Measurements from ENCODE around the gene GMPPA. TPM values are rescaled to one million over a fixed set of nuclear protein-coding genes. Genes with fewer than 3 reads are reported as not detected.

Gene GMPPA
- polyA plus RNA-seq (2013, experiment 1 of 2): 25.1 TPM
- 25.2 TPM for polyA plus RNA-seq (2013, experiment 2 of 2)

DNA sequence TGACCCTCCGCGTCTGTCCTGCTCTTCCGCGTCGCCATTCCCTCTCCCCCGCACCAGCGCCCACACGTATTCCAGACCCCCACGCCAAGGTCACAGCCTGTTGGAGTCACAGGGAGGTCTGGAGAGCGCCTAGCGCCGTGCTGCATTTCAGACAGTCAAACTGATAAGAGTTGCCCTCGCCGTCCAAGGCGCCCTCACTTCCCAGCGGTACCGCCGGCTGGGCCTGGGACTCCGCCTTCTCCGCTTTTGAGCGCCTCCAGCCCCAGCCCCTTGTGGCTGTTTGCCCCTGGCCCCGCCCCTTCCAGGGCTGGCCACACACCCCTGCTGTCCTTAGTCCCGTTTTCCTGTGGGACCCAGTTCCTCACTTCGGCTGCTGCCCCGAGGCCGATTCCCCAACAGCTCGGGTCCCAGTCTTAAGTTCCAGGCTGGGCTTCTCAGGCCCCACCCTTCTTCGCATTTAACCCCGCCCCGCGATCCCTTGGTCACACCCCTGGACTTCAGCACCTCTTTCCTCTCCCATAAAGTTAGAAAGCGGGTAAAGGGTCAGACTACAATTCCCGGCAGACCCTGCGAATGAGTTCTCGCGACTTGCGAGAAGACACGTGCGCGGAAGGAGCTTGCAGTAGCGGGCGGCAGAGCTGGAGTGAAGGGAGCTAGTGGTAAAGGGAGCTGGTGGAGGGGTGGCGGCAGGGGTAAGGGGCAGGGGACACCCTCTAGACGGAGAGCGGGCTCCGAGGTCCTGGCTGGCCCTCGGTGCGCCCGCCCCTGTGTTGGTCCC, at the start of gene GMPPA:
GMPPA (plus strand) TSS at position 612 of the 778 bp plus-strand sequence. CDS start 1,085 bp downstream, outside the sequence.
- H3K27me3 ChIP-seq (ENCODE audit: insufficient read depth, low read length): peaks cover 48% of the 10 kb centered on the region
- peak within 1 kb of the TSS; percentile 86 for H3K9ac ChIP-seq (ENCODE audit: low read depth, low read length)
- WGBS: 1% methylated on average over 49 of the region's 49 CpGs
- H3K4me1 ChIP-seq (ENCODE audit: insufficient read depth, low read length): peaks cover 15% of the 10 kb centered on the region
- H3K36me3 ChIP-seq (ENCODE audit: insufficient read depth, low read length): 0 out of 2 replicates have a peak, but pooled peaks cover 2% of the 10 kb centered on the region
- H3K27ac ChIP-seq (ENCODE audit: low read depth, low read length): peak within 1 kb of the TSS; percentile 53; the same call in 1 of the 2 replicates
- peak within 1 kb of the TSS; percentile 81 for H3K4me3 ChIP-seq (ENCODE audit: low read length)
- H3K9me3 ChIP-seq (ENCODE audit: insufficient read depth, low read depth, low read length): no peaks in the 10 kb centered on the region

- Histone ChIP-seq H3K27me3 (ENCODE audit: insufficient read depth, low read length) (peaks cover 12% of the 10 kb centered on the region; the same call in 1 of the 2 replicates), H3K4me1 (ENCODE audit: insufficient read depth, low read length) (peaks cover 14% of the 10 kb centered on the region; the same call in 1 of the 2 replicates), H3K4me3 (ENCODE audit: low read length) (no peak overlapping the region), H3K36me3 (ENCODE audit: insufficient read depth, low read length) (peaks cover 5% of the 10 kb centered on the region; the same call in 1 of the 2 replicates), H3K9me3 (ENCODE audit: insufficient read depth, low read depth, low read length) (no peaks in the 10 kb centered on the region), H3K9ac (ENCODE audit: low read depth, low read length) (no peak overlapping the region), H3K27ac (ENCODE audit: low read depth, low read length) (no peak overlapping the region)
- 92% methylated on average over 5 of the region's 5 CpGs for WGBS
These were observed 49.1 kb upstream of the GMPPA start for GRCh38 chr2:219449609-219450008.

GRCh38 chr2:219451661-219452360, 46.9 kb upstream of the GMPPA start:
- Histone ChIP-seq H3K9me3 (ENCODE audit: insufficient read depth, low read depth, low read length) (no peaks in the 10 kb centered on the region), H3K27ac (ENCODE audit: low read depth, low read length) (no peak overlapping the region), H3K9ac (ENCODE audit: low read depth, low read length) (no peak overlapping the region), H3K27me3 (ENCODE audit: insufficient read depth, low read length) (peaks cover 12% of the 10 kb centered on the region; the same call in 1 of the 2 replicates), H3K4me3 (ENCODE audit: low read length) (no peak overlapping the region), H3K4me1 (ENCODE audit: insufficient read depth, low read length) (peaks cover 10% of the 10 kb centered on the region; the same call in 1 of the 2 replicates), H3K36me3 (ENCODE audit: insufficient read depth, low read length) (peaks cover 5% of the 10 kb centered on the region; the same call in 1 of the 2 replicates)
- WGBS: 93% methylated on average over 18 of the region's 18 CpGs

- H3K9ac ChIP-seq (ENCODE audit: low read depth, low read length): 0 out of 2 replicates have a peak overlapping the region, but pooled peaks have one; percentile 19
- WGBS: 80% methylated on average over 23 of the region's 23 CpGs
These were observed 46.1 kb upstream of the GMPPA start for GRCh38 chr2:219452361-219453317.

DNA sequence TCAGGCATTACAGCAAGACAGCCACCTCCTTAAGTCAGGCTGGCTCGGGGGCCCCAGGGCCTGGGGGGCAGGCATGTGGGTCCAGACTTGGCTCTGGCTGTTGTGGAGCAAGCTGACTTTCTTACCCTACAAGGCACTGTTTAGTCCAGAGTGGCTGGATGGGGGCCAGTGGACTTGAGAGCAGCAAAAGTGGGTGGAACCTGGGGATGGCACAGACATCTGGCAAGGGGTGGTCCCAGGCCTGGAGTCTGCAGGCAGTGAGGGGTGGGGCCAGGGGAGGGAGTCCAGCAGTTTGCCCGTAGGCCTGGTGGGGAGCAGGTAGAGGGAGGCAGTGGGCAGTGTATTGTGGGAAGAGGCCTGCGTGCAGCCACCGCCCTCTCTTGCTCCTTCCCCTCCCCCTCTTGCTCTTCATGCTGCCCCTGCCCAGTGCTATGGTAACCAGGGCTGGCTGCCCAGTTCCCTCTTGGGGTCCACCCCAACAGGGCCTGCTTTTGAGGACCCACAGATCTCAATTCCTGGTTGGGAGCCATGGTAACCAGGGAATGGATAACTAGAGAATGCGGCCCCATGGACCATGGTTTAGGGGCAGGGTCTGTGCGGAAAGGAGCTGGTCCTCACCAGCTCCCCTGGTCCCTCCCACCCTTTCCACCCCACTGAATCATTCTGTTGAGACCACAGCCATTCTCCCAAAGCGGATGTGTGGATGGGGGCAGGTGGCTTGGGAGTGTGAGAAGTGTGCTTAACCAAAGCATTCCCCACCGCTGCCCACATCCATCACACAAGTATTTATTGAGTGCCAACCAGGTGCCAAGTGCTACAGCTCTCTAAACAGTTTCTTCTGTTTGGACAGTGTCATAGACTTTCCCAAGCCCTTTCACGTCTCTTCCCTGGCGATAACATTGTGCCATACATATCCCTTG, 44.8 kb upstream of the GMPPA start:
- H3K27ac ChIP-seq (ENCODE audit: low read depth, low read length): no peak overlapping the region
- WGBS: 85% methylated on average over 8 of the region's 10 CpGs
- no peak overlapping the region for H3K4me3 ChIP-seq (ENCODE audit: low read length)
- H3K27me3 ChIP-seq (ENCODE audit: insufficient read depth, low read length): no peaks in the 10 kb centered on the region
- H3K9me3 ChIP-seq (ENCODE audit: insufficient read depth, low read depth, low read length): no peaks in the 10 kb centered on the region
- H3K9ac ChIP-seq (ENCODE audit: low read depth, low read length): 0 out of 2 replicates have a peak overlapping the region, but pooled peaks have one; percentile 19
- peaks cover 10% of the 10 kb centered on the region; the same call in 1 of the 2 replicates for H3K4me1 ChIP-seq (ENCODE audit: insufficient read depth, low read length)
- peaks cover 5% of the 10 kb centered on the region; the same call in 1 of the 2 replicates for H3K36me3 ChIP-seq (ENCODE audit: insufficient read depth, low read length)

More at GRCh38 chr2:219452361-219453317, 46.1 kb upstream of the GMPPA start:
- Histone ChIP-seq H3K27ac (ENCODE audit: low read depth, low read length) (no peak overlapping the region), H3K9me3 (ENCODE audit: insufficient read depth, low read depth, low read length) (no peaks in the 10 kb centered on the region), H3K27me3 (ENCODE audit: insufficient read depth, low read length) (peaks cover 11% of the 10 kb centered on the region; the same call in 1 of the 2 replicates), H3K4me3 (ENCODE audit: low read length) (no peak overlapping the region), H3K36me3 (ENCODE audit: insufficient read depth, low read length) (peaks cover 5% of the 10 kb centered on the region; the same call in 1 of the 2 replicates), H3K4me1 (ENCODE audit: insufficient read depth, low read length) (peaks cover 10% of the 10 kb centered on the region; the same call in 1 of the 2 replicates)

- Histone ChIP-seq H3K27me3 (ENCODE audit: insufficient read depth, low read length) (no peaks in the 10 kb centered on the region), H3K27ac (ENCODE audit: low read depth, low read length) (no peak overlapping the region), H3K9me3 (ENCODE audit: insufficient read depth, low read depth, low read length) (no peaks in the 10 kb centered on the region), H3K36me3 (ENCODE audit: insufficient read depth, low read length) (no peaks in the 10 kb centered on the region), H3K4me1 (ENCODE audit: insufficient read depth, low read length) (peaks cover 22% of the 10 kb centered on the region), H3K4me3 (ENCODE audit: low read length) (no peak overlapping the region), H3K9ac (ENCODE audit: low read depth, low read length) (no peak overlapping the region)
- WGBS: 92% methylated on average over 3 of the region's 6 CpGs
These were observed 43.1 kb upstream of the GMPPA start for GRCh38 chr2:219455581-219455980.

DNA sequence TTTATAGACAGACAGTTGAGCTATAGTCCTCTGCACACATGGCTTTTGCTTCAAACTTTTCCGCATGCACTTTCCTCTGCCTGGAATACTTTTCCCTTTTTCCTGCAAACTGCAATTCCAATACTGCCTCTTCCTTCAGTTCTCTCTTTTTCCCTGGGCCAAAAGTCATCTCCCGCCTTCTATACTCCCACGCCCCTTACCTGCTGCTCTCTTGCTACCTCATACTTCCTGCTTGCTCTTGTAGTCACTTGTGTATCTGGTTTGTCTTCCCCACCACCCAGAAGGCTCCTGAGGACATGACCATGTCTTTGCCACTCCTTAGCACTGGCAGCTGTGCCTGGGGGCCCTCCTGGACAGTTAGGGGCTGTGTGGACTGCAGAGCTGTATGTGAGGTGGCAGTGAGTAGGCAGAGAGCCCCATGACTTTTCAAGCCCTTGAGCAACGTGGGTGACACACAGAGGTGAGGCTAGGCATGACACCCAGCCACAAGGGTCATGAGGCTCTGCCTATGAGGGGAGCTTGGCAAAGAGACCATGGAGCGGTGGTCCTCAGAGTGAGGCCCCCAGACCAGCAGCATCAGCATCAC, 40.8 kb upstream of the GMPPA start:
- H3K4me3 ChIP-seq (ENCODE audit: low read length): no peak overlapping the region
- peaks cover 30% of the 10 kb centered on the region for H3K4me1 ChIP-seq (ENCODE audit: insufficient read depth, low read length)
- H3K9ac ChIP-seq (ENCODE audit: low read depth, low read length): no peak overlapping the region
- H3K9me3 ChIP-seq (ENCODE audit: insufficient read depth, low read depth, low read length): no peaks in the 10 kb centered on the region
- H3K27me3 ChIP-seq (ENCODE audit: insufficient read depth, low read length): no peaks in the 10 kb centered on the region
- H3K36me3 ChIP-seq (ENCODE audit: insufficient read depth, low read length): 0 out of 2 replicates have a peak, but pooled peaks cover 3% of the 10 kb centered on the region
- WGBS: 75% methylated on average over 5 of the region's 5 CpGs
- H3K27ac ChIP-seq (ENCODE audit: low read depth, low read length): no peak overlapping the region

GRCh38 chr2:219458996-219459395, 39.7 kb upstream of the GMPPA start:
- H3K4me1 ChIP-seq (ENCODE audit: insufficient read depth, low read length): peaks cover 21% of the 10 kb centered on the region
- H3K27me3 ChIP-seq (ENCODE audit: insufficient read depth, low read length): no peaks in the 10 kb centered on the region
- H3K9ac ChIP-seq (ENCODE audit: low read depth, low read length): no peak overlapping the region
- 85% methylated on average over 8 of the region's 8 CpGs for WGBS
- 0 out of 2 replicates have a peak, but pooled peaks cover 3% of the 10 kb centered on the region for H3K36me3 ChIP-seq (ENCODE audit: insufficient read depth, low read length)
- no peak overlapping the region for H3K4me3 ChIP-seq (ENCODE audit: low read length)
- H3K27ac ChIP-seq (ENCODE audit: low read depth, low read length): no peak overlapping the region
- no peaks in the 10 kb centered on the region for H3K9me3 ChIP-seq (ENCODE audit: insufficient read depth, low read depth, low read length)

- Histone ChIP-seq H3K9me3 (ENCODE audit: insufficient read depth, low read depth, low read length) (no peaks in the 10 kb centered on the region), H3K27me3 (ENCODE audit: insufficient read depth, low read length) (no peaks in the 10 kb centered on the region), H3K36me3 (ENCODE audit: insufficient read depth, low read length) (peaks cover 5% of the 10 kb centered on the region; the same call in 1 of the 2 replicates), H3K4me3 (ENCODE audit: low read length) (no peak overlapping the region), H3K4me1 (ENCODE audit: insufficient read depth, low read length) (peaks cover 21% of the 10 kb centered on the region), H3K9ac (ENCODE audit: low read depth, low read length) (no peak overlapping the region), H3K27ac (ENCODE audit: low read depth, low read length) (peak overlapping the region; percentile 41; the same call in 1 of the 2 replicates)
- WGBS: 53% methylated on average over 12 of the region's 14 CpGs
These were observed 39.0 kb upstream of the GMPPA start for GRCh38 chr2:219459460-219460311.
